GM21381 (cell line): ENCODE data around the gene MAML2.

ENCODE experiments used
- ATAC-seq: cut with Tn5 transposase; IDR thresholded peaks from one replicate; pipeline ENCODE4 v1.9.1; 2021; ENCODE audit warnings: mild to moderate bottlenecking, moderate library complexity; ENCODE audit not compliant: unreplicated experiment

Gene MAML2

DNA sequence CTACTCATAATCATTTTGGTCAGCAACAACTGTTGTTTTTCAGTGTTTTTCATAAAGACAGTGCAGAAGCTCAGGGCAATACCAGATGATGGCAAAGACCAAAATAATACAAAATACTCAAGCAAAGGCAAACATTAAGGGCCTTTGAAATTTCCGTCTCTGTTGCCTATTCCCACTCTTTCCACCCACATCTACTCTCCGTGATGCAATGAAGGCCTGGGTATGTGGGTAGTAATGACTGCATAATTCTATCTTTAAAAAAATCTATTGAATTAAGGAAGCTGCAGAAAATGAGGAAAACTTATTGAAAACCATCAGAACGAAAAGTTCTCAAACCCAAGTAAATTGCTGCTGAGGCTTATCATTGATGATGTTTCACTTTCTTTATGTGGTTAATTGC lies 203.3 kb downstream of the MAML2 start:
- no peak for ATAC-seq

DNA sequence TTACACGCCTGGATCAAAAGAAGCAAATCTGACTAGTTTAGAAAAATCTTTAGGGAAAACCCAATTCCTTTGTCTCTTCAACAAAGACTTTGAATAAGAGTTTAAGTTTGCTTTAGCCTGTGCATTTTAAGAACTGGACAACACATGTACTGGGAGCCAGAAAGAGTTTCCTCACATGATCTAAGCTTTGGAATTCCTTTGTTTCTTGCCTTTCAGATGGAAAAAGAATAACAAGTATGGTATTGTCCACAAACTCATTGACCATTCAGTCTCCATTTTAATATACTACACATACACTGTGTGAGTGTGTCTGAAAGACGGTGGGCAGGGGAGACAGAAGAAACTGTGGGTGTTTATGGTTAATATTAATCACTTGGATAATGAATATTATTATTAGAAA lies 205.6 kb downstream of the MAML2 start:
- ATAC-seq: no peak

DNA sequence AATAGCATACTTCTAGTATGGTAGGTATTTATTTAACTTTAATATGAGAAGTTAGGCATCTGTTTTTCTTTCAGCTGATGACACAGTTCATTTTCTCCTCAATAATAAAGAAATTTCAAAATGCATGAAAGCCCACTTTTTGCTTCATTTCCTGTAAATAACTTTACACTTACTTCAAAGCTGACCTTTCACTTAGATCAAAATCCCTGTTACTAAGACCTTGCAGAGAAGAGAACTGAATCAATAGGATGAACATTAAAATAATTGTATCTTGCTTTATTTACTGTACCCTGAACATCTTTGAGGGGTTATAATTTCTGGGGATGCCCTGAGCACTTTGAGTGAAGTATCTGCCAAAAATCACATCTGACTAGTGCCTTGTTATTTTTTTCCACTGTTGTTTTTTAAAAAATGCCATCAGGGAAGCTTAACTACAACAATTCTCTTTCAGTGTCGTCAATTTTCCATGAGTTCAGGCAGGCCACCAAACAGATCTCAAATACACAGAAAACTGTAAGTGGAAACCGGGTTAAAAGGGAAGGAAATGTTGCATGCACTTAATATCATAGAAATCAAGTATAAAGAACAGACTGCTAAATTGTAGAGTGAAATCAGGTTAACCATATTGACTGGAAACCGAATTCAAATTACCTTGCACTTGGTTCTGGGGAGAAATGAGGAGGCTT lies 206.2 kb downstream of the MAML2 start:
- no peak for ATAC-seq

DNA sequence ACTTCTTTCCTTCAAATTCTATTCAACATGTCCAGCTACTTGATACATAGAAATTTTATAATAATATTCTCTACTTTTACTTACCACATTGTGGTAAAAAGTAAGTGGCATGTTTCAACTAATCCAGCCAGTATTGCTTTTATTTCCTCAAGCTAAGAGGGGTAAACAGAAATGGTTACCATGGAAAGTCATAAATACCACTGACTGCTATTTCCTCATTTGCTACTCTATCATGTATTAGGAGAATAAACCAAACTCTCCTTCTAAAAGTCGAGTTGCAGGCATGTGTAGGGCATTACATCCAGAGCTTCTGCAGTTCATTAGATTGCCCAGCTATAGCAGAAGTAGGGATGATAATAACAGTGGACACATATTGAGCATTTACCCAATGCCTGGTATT lies 208.4 kb downstream of the MAML2 start:
- ATAC-seq: no peak

DNA sequence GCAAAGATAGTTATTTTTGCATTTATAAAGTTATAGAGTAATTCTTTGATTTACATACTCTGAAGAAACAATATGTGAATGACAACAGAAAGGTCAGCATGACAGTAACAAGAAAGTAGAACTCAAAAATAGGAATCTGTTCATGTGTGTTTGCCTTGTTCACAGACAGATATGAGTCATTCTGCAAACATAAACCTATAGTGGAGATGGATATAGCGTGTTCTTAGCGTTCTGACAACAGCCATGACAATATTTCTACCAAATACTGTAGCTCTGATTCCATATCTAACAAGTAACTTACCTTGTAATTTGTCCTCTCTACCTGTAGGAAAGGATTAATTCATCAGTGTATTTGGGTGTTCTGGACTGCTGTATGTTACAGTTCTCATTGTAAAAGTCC lies 210.6 kb downstream of the MAML2 start:
- no peak for ATAC-seq

DNA sequence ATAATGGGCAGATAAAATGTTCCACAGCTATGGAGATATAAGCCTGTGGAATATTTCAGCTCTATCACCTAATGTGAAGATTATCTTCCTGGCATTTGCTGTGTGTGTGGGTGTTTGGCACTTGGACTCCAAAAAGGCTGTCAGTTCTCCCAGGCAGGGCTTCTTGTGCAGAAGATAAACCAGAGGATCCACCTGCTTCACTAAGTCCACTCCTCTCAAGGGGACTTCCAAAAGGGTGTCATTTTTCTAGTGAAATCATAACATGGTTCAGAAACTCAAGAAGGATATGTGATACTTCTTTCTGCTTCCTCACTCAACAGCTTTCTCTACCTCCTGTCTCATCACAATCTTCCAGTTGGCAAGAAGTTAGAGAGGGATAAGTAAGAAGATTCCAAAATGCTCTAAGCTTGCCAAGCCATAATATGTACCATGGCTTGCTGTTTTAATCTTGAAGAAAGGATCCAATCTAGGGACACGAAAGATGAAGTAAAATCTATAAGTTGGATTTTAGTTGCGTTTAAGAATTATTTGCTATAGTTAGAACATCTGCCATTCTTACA lies 212.9 kb downstream of the MAML2 start:
- no peak for ATAC-seq

DNA sequence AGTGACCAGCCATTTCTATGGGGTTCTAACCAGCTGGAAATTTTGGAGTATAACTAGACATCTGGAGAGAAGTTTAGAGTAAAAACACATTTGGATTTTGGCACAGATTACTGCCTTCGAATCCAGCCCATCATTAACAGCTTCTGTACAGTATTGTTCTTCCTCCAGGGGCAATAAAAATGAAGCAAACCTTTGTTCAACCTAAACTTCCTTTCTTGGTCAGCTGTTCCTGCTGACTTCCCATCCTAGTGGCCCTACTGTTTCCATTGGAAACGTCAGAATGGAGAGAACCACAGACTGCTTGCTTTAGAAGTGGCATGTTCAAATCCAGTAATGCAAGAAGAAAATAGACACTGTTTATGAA lies 215.4 kb downstream of the MAML2 start:
- ATAC-seq: no peak

DNA sequence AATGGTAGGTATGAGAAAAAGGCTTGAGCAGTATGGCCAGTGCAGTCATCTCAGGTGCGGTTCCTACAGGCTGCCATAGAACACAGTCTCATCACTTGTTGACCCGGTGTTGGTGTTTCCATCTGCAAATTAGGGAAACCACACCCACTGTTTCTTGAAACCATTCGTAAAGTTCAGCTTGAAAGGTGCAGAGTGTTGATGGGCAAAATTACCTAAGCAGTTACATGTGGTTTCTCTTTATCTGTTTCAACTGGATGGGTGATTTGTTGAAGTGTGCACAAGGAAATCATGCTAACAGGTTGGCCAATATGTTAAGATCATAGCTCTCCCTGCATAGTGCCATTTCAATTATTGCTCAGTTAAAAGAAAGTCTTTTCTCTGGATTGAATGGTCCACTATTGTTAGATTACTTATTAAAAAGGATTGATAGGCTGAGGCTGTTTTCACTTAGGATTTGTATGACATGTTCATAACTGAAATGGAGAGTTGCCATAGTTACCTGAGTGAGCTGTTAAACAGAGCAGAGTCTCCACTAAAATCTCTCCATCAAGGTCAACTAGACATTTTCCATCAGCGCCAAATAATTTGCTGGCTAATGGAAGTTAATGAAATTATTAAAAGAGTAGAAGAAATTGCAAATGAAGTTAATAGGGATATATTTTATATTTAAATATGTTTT lies 215.9 kb downstream of the MAML2 start:
- no peak for ATAC-seq

DNA sequence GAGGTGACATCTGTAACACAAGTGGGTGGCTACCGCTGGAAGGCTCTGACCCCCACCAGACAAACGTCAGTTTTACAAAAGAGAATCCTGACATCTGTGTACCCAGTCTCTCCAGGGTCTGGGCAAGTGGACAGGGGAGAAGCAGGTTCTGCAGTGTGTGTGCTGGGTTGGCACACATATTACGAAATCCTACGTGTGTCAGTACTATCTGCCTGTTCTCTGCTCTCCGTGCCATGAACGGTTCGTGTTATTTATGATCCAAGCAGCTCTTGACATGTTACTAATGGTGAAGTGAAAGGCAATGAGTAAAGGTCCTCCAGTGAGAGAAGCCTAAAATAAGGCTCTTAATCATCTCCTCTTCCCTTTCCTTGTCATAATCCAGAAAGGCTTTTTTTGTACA lies 217.6 kb downstream of the MAML2 start:
- ATAC-seq: no peak

DNA sequence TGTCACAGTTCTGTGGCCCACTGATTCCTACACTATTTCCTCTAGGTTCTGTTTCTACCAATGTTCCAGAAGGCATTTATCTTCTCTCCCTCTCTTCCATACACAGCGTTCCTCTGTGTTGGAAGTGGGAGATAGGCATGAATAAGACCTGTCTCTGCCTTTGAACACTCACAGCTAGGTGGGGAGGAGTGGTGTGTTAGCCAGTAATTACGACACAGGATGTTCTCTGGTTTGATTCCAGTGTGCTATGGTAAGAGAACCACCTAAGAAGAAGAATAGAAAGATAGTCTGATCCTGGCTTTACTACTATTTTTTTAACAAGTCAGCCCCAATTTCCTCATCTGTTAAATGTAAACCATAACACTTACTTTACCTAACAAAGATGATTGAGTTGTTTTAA lies 218.8 kb downstream of the MAML2 start:
- ATAC-seq: no peak

DNA sequence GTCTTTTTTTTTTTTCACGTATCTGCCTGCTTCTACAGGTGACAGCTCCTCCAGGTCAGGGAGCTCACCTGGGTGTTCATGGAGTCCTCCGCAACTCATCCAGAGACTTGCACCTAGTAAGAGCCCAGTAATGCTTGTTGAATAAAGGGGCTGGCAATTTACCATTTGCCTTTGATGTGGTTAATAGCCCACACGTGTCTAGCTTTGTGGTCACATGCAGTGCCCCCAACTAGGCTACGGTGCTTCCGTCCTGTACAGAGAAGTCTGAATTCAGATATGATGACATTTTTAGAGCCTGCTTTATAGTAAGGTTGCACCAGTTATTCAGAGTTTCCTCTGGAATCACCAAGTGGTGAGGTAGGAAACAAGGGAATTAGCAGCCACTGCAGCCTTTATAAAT lies 219.7 kb downstream of the MAML2 start:
- no peak for ATAC-seq

DNA sequence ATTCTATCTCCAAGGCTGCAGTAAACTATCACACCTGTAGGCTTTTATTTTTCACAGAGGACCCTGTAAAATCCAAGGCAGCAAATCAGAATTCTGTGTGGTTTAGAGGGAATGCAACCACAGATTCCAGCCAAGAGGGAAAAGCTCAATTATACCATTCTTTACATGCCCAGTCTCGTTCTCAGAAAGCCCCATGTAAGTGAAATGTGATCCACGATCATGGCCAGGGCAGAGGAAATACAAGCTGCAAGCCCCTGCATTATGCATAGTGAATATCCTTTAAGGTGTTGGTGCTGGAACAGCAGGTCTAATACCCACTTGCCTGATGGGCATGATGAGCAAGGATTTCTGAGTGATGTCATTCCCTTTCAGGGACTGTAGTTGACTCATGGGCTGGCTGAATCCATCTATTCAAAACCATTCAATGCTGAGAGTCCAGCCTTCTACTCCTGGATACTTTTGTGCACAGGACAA lies 220.4 kb downstream of the MAML2 start:
- no peak for ATAC-seq

DNA sequence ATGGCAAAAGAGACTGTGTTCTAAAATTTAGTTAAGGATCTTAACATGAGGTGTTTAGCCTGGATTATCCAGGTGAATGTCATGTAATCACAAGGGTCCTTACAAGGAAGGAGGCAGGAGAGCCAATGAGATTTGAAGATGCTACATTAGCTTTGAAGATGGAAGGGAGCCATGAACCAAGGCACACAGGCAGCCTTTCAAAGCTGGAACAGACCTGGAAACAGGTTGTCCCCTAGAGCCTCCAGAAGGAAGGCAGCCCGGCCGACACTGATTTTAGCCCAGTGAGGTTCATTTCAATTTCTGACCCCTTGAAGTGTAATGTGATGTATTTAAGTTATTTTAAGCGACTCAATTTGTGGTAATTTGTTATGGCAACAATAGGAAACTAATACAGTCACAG lies 223.8 kb downstream of the MAML2 start:
- no peak for ATAC-seq

DNA sequence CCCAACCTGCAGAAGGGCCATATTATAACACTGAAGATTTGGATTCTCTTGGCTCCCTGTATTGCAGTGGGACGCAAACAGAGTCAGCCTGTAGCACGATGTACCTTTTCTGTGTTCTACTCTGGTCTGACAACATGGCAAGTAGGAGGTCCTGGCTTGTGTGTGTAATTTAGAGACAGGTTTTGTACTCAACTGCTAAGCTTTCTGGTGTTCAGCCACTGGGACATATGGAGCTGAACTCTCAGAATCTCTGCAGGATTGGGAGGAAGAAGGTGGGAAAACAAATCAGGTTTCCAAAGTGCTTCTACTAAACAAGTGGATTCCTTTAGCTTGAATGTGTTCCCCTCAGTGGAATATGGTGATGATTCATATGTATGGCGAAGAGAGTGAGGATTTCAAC lies 226.6 kb downstream of the MAML2 start:
- no peak for ATAC-seq

DNA sequence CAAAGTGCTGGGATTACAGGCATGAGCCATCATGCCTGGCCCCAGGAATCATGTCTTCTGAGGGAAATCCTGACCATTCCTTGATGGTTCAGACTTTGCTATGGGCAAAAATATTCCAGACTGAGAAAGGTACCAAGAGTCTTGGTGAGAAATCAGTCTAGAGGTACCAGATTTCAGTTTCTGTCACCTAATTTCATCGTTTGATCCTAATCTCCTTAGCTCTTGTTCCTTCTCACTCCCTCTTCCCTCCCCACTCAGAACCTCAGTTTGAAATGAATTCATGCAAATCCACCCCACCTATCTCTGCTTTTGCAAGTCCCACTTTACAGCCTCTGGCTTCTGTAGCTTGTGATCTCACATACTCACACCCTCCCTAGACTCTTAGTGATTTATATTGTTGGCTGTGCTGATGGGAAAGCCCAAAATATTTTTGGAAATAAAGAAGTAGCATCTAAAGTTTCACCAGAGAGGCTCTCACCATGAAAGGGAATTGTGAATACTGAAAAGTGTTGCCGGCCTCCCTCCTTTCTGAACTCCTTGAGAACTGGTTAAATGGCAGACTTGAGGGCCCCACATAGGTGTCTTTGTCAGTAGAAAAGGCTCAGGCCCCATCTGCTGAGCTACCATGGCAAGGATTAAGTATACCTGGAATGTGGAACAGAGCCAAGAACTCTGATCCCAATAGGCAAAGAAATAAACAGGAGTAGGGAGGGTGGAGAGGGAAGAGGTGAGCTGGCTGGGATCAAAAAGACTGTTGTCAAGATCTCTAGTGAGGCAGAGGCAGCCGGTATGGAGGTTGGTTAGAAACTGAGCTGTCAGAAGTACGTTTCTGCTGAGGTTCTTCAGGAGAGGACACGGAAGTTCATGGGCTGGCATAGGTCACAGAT lies 228.6 kb downstream of the MAML2 start:
- ATAC-seq: no peak

DNA sequence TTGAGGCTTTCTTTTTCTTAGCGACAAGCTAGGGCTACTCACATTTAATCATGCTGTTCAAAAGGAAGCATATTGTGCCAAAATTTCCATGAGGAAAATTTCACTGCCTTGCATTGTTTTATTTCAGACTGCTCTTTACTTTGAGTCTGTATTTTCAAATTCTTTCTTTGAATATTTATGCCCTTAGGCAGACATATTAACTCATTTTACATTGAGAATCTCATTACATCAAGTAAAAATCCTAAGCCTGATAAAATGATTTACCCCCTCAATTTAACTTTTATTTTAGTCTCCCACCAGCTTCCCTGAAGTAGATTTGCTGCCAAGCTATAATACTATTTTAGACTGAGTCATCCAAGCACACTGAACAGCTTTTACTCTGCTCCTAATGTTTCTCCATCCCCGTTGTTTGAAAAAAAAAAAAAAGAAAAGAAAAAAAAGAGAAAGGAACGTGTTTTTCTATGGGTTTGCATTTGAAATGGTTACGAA lies 229.8 kb downstream of the MAML2 start:
- no peak for ATAC-seq

DNA sequence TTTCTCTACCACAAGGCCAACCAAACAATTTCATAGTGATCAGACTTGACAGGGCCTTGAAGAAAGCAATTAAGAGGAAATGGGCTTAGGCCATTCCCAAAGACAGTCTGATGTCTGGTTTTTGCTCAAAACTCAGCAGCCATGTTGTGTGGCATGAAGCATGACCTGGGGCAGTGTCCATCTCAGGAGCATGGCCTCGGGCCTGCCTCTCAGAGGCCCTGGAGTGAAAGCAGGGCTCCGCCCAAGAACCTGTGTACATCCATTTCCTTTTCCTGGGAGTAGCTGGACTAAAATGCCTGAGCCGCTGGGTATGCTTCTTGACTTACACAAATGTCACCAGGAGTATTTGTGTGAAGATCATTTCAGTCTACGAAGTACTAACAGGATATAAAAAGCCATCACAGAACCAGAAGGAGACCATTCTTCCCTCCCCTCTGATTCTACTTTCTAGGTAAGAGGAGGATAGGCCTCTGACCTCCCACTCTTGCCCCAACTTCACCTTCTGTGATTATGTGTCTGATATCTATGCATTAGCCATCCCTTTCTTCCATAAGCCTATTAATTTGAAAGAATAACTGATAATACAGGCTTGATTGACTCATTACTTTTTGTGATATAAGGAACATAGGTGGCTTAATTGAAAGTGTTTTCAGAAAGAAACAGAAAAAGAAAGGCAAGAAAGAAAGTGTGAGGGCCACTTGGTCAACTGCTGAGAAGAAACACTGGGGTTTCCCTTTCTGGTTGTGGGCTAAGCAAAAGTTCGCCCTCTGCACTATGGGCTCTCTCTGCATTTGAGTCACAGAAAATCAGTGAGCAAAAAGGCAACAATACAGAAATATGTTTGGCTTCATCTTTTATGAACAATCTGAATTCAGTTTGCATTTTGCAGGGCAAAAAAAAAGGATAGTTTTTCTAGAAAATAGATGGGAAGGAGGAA lies 230.5 kb downstream of the MAML2 start:
- ATAC-seq: peak; percentile 88

DNA sequence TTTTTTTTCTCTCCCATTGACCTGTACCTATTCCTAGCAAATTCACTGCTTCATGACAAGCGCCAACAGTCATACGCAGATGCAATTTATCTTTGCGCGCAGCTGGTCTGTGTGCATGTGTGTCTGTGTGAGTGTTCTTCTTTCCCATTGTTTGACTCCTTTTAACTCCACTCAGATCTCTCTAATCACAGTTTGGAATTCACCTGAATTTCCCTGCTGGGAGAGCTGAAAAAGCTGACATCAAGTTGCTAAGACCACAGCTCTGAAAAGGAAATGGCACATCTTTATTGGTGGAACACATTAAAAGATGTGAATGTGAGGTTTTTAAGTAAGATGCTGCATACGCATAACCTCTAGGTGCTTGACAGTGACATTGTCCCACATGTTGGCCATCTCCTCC lies 231.7 kb downstream of the MAML2 start:
- no peak for ATAC-seq

DNA sequence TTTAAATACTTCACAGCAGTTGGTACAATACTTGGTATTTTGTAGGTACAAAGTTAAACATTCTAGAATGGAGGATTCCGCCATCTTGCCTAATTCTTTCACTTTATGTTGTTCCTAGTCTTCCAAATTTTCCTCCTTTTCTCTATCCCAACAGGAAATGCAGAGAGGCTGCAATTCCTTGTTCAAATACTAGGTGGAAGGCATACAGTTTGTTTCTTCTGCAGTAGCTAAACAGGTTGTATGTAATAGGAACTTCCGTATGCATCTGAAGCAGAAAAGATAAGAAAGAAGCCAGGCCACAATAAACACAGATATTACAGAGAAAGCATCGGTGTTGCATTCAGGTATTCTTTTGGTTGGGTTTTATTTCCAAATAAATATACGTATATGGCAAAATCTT lies 232.7 kb downstream of the MAML2 start:
- no peak for ATAC-seq

DNA sequence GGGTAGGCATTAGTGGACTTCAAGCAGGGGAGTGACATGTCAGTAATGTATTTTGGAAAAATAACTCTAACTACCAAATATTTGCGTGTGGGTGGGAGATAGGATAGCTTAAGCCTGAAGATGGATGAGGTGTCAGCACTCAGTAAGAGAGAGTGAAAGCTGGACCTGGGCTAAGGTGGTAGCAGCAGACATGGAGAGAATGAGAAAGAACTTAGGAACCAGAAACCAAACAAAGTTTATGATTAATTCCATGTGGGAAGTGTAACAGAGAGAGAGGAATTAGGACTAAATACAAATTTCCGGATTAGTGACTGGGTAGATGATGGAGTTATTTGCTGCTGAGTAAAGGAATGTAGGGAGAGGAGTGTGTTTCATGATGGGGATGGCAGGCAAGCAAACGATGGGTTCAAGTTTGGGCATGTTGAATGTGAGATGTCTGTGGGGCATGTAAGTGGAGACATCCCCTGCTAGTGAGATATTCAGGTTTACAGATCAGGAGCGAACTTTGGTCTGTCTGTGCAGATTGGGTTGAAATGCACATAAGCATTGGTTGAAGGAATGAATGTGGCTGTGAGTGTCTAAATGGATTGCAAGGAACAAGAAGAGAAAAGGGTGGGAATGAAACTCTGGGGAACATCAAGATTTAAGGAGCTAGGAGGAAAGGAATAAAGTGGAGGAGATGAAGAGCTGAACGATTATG lies 233.5 kb downstream of the MAML2 start:
- no peak for ATAC-seq
